Activated T-helper 1 cell treated with anti-CD3 and anti-CD28 coated beads, Interleukin-12 subunit alpha, Interleukin-12 subunit beta, Interleukin-2, Interleukin-4 antibody, amounts not matched to agents 30 ng/mL and 10 ng/mL and 1 ng/mL, durations not matched to agents 14 hours and 24 hours and 36 hours (primary cell): ENCODE data around the gene HSPA2. TPM values are rescaled to one million over a fixed set of nuclear protein-coding genes. Genes with fewer than 3 reads are reported as not detected.

Source experiments
- DNase-seq: peaks from one replicate; pipeline ENCODE4 v3.0.0; 2021; ENCODE audit warnings: low spot score
- H3K27ac Mint-ChIP-seq: one replicate; pipeline ENCODE4 v1.8.0; 2021; ENCODE audit warnings: mild to moderate bottlenecking, mixed read lengths
- H3K27me3 Mint-ChIP-seq: one replicate; pipeline ENCODE4 v1.8.0; 2022; ENCODE audit warnings: mild to moderate bottlenecking, moderate library complexity, mixed read lengths; ENCODE audit not compliant: insufficient read depth
- H3K36me3 Mint-ChIP-seq: one replicate; pipeline ENCODE4 v1.8.0; 2021; ENCODE audit warnings: low read depth, mixed read lengths
- H3K4me1 Mint-ChIP-seq: one replicate; pipeline ENCODE4 v1.8.0; 2021; ENCODE audit warnings: low read depth, mixed read lengths
- H3K4me3 Mint-ChIP-seq: one replicate; pipeline ENCODE4 v1.8.0; 2021; ENCODE audit warnings: mild to moderate bottlenecking, moderate library complexity, mixed read lengths
- H3K9me3 Mint-ChIP-seq: one replicate; pipeline ENCODE4 v1.8.0; 2021; ENCODE audit warnings: mixed read lengths
- intact Hi-C: fragments of 100-400 bp; cut with micrococcal nuclease; formaldehyde crosslinking; loops from one replicate; pipeline ENCODE4 v1.15.1; 2024
- total RNA-seq: library from RNA; stranded (reverse); gene quantifications from 2 replicates; pipeline ENCODE4 v1.2.3, GENCODE V29; 2022

Gene HSPA2
- total RNA-seq: 11.2 and 11.6 TPM in 2 replicates

DNA sequence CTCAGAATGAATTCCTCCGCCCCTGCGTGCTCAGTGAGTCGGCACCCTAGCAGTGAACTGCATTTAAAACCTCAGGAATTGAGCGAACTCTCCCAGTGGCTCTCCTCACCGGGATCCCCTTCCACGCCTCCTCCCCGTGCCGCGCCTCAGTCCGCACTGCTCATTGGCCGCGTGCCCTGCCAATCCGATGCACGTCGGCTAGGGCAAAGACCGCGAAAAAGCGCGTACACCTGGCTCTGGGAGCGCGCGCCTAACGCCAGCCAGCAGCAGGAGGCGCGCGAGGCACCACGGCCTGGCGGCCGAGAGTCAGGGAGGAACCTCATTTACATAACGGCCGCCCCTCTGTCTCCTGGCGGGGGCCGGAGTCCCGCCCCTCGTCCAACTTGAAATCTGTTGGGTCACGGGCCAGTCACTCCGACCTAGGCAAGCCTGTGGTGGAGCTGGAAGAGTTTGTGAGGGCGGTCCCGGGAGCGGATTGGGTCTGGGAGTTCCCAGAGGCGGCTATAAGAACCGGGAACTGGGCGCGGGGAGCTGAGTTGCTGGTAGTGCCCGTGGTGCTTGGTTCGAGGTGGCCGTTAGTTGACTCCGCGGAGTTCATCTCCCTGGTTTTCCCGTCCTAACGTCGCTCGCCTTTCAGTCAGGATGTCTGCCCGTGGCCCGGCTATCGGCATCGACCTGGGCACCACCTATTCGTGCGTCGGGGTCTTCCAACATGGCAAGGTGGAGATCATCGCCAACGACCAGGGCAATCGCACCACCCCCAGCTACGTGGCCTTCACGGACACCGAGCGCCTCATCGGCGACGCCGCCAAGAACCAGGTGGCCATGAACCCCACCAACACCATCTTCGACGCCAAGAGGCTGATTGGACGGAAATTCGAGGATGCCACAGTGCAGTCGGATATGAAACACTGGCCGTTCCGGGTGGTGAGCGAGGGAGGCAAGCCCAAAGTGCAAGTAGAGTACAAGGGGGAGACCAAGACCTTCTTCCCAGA lies at the start of gene HSPA2:
Gene HSPA2 (plus strand): TSS at position 534 of the 995 bp plus-strand sequence. CDS start 109 bp downstream, at position 643.
- H3K4me1 Mint-ChIP-seq: peaks cover 42% of the 10 kb centered on the region
- H3K36me3 Mint-ChIP-seq: peaks cover 10% of the 10 kb centered on the region
- DNase-seq: peak; percentile 94
- peak within 1 kb of the TSS; percentile 92 for H3K27ac Mint-ChIP-seq
- peaks cover 56% of the 10 kb centered on the region for H3K27me3 Mint-ChIP-seq
- peaks cover 11% of the 10 kb centered on the region for H3K9me3 Mint-ChIP-seq
- peak within 1 kb of the TSS; percentile 91 for H3K4me3 Mint-ChIP-seq
- intact Hi-C loops: loop anchor here (1.0 to 10.0 kb wide), 10 partner anchors 8 to 374 kb away; partner anchors contain the start of genes CHURC1, MTHFD1 and ZBTB25

DNA sequence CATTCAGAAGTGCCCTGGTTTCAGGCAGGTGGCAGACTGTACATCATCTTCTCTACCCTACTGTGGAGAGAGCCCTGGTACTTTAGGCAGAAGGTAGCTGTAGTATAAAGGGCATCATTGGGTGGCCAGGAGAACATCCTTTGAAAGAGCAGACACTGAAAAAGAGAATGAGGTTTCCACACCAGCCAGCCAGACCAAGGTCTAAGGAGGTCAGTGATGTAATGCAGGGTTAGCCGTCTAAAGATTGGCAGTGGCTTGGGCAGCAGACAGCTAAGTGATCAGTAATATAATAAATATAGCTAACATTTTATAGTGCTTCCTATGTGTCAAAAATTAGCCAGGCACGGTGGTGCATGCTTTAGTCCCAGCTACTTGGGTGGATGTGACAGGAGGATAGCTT lies 48.9 kb upstream of the HSPA2 start:
- no peak overlapping the region for H3K27ac Mint-ChIP-seq
- H3K36me3 Mint-ChIP-seq: peaks cover 43% of the 10 kb centered on the region
- no peak for DNase-seq
- peaks cover 32% of the 10 kb centered on the region for H3K4me1 Mint-ChIP-seq
- no peaks in the 10 kb centered on the region for H3K9me3 Mint-ChIP-seq
- no peak overlapping the region for H3K4me3 Mint-ChIP-seq
- intact Hi-C loops: no loop called here
- H3K27me3 Mint-ChIP-seq: no peaks in the 10 kb centered on the region

DNA sequence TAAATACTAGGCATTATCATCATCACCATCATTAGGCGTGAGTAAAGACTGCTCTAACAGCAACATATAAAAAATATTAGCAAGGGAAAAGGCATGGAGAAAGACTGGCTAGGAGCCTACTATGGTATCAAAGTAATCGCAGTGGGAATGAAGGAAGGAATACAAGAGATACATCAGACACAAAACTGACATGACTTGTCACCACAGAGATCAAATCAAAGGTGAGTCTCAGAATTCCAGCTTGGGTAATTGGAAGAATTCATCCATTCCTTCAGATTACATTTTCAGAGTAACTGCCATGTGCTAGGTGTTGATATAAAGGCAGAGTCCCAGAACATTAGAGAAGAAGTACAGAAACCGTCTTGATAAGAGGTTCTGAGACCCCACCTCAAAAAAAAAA lies 47.1 kb upstream of the HSPA2 start:
- Mint-ChIP-seq H3K4me1 (peaks cover 44% of the 10 kb centered on the region), H3K9me3 (no peaks in the 10 kb centered on the region), H3K36me3 (peaks cover 42% of the 10 kb centered on the region), H3K27me3 (no peaks in the 10 kb centered on the region), H3K4me3 (no peak overlapping the region), H3K27ac (no peak overlapping the region)
- no peak for DNase-seq
- intact Hi-C loops: no loop called here

DNA sequence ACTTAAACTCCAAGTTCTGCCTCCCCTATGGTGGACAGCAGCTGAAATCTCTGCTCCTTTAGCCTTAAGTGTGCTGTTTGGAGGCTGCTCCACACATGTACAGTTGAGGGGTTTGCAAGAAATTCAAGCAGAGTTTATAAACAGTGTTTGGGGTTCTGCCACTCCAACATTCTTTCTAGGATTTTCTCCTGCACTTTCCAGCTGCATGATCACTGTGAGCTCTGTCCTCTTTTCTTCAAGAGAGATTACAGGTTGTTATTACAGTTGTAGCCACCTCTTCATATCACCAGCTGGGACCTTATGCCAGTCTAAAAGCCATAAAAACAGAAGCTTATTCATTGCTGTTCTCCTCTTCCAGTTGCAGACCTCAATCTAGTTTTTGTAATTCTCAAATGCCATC lies 45.3 kb upstream of the HSPA2 start:
- intact Hi-C loops: no loop called here
- DNase-seq: no peak
- Mint-ChIP-seq H3K36me3 (peaks cover 48% of the 10 kb centered on the region), H3K4me1 (peaks cover 53% of the 10 kb centered on the region), H3K9me3 (no peaks in the 10 kb centered on the region), H3K27ac (peak overlapping the region; percentile 18), H3K27me3 (no peaks in the 10 kb centered on the region), H3K4me3 (no peak overlapping the region)

DNA sequence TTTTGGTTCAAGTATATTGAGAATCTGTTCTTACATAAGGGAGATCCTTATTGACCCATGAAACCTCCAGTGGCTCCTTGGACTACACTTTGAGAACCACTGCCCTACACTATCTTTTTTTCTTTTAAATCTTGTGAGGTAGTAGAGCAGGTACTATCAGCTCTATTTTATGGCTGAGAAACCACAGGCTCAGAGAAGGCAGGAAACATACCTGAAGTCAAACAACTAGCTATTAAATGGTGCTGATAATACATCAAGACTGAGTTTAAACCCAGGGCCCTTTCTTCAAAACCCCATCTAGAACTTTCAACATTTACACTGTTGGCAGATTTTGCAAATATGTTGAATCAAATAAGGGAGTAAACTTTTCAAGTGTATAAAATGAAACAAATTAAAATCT lies 43.8 kb upstream of the HSPA2 start:
- intact Hi-C loops: no loop called here

DNA sequence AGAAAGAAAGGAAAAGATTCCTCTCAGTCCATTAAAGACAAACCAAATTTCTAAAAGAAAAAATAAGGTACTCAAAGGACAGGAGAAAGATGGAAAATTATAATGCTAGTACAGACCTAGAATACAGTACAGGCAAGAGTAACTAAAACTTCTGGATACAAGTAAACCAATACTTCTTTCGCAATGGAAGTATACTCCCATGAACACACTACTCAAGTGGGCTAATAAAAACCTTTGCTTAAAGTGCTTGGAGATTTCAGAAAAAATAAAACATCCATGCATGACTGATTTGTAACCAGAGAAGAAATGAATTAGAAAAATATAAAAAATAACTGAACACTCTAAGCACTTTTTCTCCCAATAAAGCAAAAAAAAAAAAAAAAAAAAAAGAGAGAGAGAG lies 40.5 kb upstream of the HSPA2 start:
- H3K9me3 Mint-ChIP-seq: no peaks in the 10 kb centered on the region
- intact Hi-C loops: loop anchor here (2.0 to 10.0 kb wide), 5 partner anchors 21 to 1025 kb away; partner anchors contain the start of genes MAX and PPP2R5E
- peak overlapping the region; percentile 76 for H3K4me3 Mint-ChIP-seq
- DNase-seq: no peak
- peaks cover 35% of the 10 kb centered on the region for H3K36me3 Mint-ChIP-seq
- peaks cover 2% of the 10 kb centered on the region for H3K27me3 Mint-ChIP-seq
- H3K4me1 Mint-ChIP-seq: peaks cover 48% of the 10 kb centered on the region
- peak overlapping the region; percentile 66 for H3K27ac Mint-ChIP-seq

More for the DNA sequence above, 43.8 kb upstream of the HSPA2 start:
- Mint-ChIP-seq H3K9me3 (no peaks in the 10 kb centered on the region), H3K36me3 (peaks cover 40% of the 10 kb centered on the region), H3K27me3 (no peaks in the 10 kb centered on the region), H3K4me1 (peaks cover 52% of the 10 kb centered on the region), H3K27ac (no peak overlapping the region), H3K4me3 (no peak overlapping the region)
- no peak for DNase-seq

DNA sequence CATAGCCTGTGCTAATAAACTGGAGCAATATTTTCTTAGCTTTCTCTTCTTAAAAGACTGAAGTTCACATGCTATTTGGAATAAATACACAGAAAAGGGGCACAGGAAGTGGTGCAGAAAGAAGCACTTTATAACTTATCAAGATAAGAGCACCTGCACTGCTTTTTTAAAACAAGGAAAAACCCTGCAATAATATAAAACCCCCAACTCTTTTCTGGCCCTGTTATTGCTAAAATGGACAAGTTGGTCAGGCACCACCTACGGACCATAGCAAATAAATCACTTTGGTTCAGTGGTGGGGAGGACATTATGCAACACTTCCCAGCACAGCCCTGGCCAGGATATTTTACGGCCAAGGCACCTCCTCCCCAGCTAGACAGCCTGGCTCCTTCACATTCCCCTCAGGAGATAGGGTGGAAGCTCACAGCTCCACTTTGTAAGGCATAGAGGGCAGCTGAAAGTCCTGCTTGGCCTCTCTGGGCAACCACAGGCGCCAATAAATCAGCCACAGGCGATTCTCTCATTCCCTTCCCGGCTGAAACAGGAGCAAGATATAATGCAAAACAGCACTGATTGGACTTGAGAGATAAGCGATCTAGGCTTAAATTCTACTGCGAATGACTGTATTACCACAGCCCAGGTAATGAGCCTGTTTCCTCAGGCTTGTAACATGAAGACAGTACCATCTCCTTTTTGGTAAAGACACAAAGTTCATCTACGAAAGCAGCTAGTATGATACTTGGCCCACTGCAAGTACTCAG lies 39.0 kb upstream of the HSPA2 start:
- Mint-ChIP-seq H3K9me3 (no peaks in the 10 kb centered on the region), H3K27me3 (peaks cover 2% of the 10 kb centered on the region), H3K36me3 (peaks cover 37% of the 10 kb centered on the region), H3K27ac (peak overlapping the region; percentile 96), H3K4me3 (peak overlapping the region; percentile 96), H3K4me1 (peaks cover 60% of the 10 kb centered on the region)
- DNase-seq: no peak
- intact Hi-C loops: loop anchor here (2.0 to 10.0 kb wide), 7 partner anchors 23 to 1027 kb away; partner anchors contain the start of genes MAX and PPP2R5E

DNA sequence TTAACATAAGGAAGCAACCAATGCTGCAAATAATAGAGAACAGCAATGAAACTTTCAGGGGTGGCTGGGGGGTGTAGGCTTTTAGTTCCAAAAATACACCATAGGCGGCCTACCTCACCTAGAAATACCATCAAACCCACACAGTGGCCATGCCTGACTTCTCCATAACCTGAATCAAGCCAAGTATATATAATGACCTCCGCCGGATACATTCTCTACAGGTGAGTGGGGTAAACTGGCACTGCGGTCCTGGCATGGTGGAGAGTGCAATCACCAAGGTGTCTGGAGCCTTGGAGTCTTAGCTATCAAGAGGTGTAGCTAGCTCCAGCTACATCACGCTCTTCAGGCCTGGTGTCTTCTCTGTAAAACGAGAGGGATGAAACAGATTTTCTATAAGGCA lies 38.1 kb upstream of the HSPA2 start:
- intact Hi-C loops: loop anchor here (2.0 to 10.0 kb wide), 6 partner anchors 36 to 1028 kb away; partner anchors contain the start of genes MAX and PPP2R5E
- DNase-seq: peak; percentile 8
- peaks cover 35% of the 10 kb centered on the region for H3K36me3 Mint-ChIP-seq
- peaks cover 2% of the 10 kb centered on the region for H3K27me3 Mint-ChIP-seq
- H3K4me1 Mint-ChIP-seq: peaks cover 61% of the 10 kb centered on the region
- peak overlapping the region; percentile 96 for H3K27ac Mint-ChIP-seq
- H3K4me3 Mint-ChIP-seq: peak overlapping the region; percentile 96
- H3K9me3 Mint-ChIP-seq: no peaks in the 10 kb centered on the region

DNA sequence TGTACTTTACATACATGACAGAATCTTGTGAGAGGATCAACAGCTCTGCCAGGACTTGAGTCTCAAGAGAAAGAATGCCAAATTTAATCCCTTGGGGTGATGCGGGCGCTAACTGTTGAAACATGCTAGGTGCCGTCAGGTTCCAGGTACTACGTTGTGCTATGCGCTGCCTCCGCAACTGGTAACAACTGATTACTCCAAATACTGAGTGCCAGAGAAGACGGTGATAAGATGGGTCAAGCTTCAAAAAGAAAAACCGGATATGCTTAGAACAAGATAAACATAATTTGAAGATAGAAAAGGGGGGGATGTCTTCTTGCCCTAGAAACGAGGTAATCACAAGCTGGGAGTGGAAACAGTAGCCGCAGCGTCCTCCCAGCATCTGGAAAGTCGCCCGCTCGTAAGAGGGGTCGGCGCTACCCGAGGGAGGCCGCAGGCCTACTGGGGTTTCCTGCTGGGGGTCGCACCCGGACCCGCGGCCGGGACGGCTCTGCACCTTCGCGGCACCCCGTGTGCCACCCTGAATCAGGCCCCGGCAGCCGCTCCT lies 37.6 kb upstream of the HSPA2 start:
- Mint-ChIP-seq H3K4me1 (peaks cover 61% of the 10 kb centered on the region), H3K36me3 (peaks cover 33% of the 10 kb centered on the region), H3K9me3 (no peaks in the 10 kb centered on the region), H3K27ac (peak overlapping the region; percentile 96), H3K4me3 (peak overlapping the region; percentile 96), H3K27me3 (peaks cover 2% of the 10 kb centered on the region)
- intact Hi-C loops: loop anchor here (1.0 to 10.0 kb wide), 10 partner anchors 8 to 1028 kb away; partner anchors contain the start of genes HSPA2, MAX, MTHFD1 and PPP2R5E
- DNase-seq: no peak

DNA sequence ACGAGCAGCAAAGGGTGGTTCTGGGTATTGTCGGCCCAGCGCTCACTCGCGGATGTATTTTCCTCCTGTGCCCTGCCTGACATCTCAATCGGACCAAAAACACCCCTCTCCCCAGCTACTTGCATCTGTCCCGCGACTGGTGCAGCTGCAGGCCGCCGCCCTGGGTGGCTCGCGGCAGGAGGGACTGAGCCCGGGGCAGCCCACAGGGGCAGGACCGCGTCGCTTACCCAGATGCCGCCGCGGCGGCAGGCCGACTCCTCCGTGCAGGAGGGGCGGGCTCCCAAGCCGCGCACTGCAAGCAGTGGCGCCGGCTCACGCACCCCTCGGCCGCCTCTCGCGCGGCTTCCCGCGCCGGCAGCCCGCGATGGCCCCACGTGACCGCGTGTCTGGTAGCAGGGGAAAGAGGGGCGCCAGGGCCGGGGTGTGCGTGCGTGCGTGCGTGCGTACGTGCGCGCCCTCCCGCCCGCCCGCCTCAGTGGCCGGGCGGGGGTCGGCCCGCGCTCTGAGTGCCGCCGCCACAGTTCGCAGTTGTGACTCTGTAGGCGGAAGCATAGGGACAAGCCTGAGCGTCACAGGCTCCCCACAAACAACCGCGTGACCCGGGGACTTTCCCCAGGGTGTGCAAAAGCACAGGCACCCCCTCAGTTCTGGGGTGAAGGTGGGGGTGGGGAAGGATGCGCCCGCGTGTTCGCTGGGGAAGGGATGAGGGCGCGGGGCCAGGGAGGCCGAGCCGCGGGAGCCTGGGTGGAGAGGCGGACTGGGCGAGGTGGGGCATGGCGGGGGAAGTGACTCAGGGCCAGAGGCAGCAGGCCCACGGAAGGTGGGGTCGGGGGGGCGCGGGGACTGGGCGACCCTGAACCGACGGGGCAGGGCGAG lies 36.9 kb upstream of the HSPA2 start, which contains the start of gene ZBTB25:
Gene ZBTB25 (minus strand): TSS at position 405 of the 876 bp plus-strand sequence. CDS start 13,305 bp downstream, outside the sequence.
- peak within 1 kb of the TSS; percentile 96 for H3K4me3 Mint-ChIP-seq
- peaks cover 68% of the 10 kb centered on the region for H3K4me1 Mint-ChIP-seq
- no peaks in the 10 kb centered on the region for H3K9me3 Mint-ChIP-seq
- intact Hi-C loops: loop anchor here (1.0 to 10.0 kb wide), 10 partner anchors 8 to 1029 kb away; partner anchors contain the start of genes HSPA2, MAX, MTHFD1 and PPP2R5E
- H3K27ac Mint-ChIP-seq: peak within 1 kb of the TSS; percentile 100
- peaks cover 2% of the 10 kb centered on the region for H3K27me3 Mint-ChIP-seq
- peak; percentile 96 for DNase-seq
- peaks cover 35% of the 10 kb centered on the region for H3K36me3 Mint-ChIP-seq

DNA sequence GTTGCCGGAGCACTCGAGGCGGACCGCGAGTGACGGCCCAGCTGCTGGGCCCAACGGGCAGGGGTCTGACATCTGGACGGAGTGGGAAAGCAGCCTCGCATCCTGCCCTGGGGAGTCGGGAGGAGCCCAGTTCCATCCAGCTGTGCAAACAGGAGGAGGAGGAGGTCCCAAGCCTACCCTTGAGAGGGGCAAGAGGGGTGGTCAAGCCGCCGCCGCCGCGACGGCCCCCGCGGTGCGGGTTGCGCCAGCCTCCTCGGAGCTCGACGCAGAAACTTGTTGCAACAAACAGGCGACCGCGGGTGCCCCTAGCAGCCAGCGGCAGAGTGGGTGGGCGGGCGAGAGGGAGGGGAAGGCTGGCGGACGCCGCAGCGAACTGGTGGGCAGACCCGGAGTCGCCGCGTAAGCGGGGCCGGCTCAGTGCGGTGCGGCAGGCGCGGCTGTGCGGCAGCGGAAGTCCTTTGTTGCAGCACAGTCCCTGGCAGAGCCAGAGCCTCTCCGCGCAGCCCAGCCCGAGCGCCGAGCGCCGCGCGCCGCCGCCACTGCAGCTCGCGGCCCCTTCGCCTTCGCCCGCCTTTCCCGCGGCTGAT lies 36.1 kb upstream of the HSPA2 start, which contains the start of gene ZBTB1:
Gene ZBTB1 (plus strand): TSS at position 461 of the 587 bp plus-strand sequence. CDS start 16,735 bp downstream, outside the sequence.
- intact Hi-C loops: loop anchor here (5.0 to 10.0 kb wide), 4 partner anchors 330 to 1030 kb away; partner anchors contain the start of genes MAX and PPP2R5E
- Mint-ChIP-seq H3K9me3 (no peaks in the 10 kb centered on the region), H3K36me3 (peaks cover 31% of the 10 kb centered on the region), H3K27me3 (peaks cover 2% of the 10 kb centered on the region), H3K4me3 (peak within 1 kb of the TSS; percentile 97), H3K4me1 (peaks cover 74% of the 10 kb centered on the region), H3K27ac (peak within 1 kb of the TSS; percentile 100)
- DNase-seq: peak; percentile 79
